SK-N-SH treated with all-trans-retinoic acid at 6 μM for 48 hours (cell line): ENCODE results near the gene MUC7.
"Not testable (repeated sequence)": the region's sequence is repeated elsewhere in the genome, so short reads cannot be mapped to it uniquely, and the experiment has no call there.

Experiments
- ARNTL ChIP-seq: fragments of 450-650 bp; formaldehyde crosslinking; IDR thresholded peaks from 2 replicates; pipeline ENCODE4 v1.5.0; 2020; ENCODE audit warnings: low read depth, mild to moderate bottlenecking, moderate library complexity, borderline replicate concordance
- OSR1 ChIP-seq: fragments of 250-450 bp; sonication (Bioruptor Pico); IDR thresholded peaks from 2 replicates; pipeline ENCODE4 v1.8.0; 2022; ENCODE audit warnings: moderate library complexity, mild to moderate bottlenecking, inconsistent platforms
- RARB ChIP-seq: fragments of 250-450 bp; sonication (Bioruptor Pico); IDR thresholded peaks from 2 replicates; pipeline ENCODE4 v1.8.0; 2021; ENCODE audit warnings: mild to moderate bottlenecking, moderate library complexity
- TSHZ2 ChIP-seq: fragments of 250-450 bp; sonication (Bioruptor Pico); IDR thresholded peaks from 2 replicates; pipeline ENCODE4 v1.5.0; 2020; ENCODE audit warnings: mild to moderate bottlenecking, moderate library complexity
- ZC3H10 ChIP-seq: fragments of 250-450 bp; sonication (Bioruptor Pico); IDR thresholded peaks from 2 replicates; pipeline ENCODE4 v1.5.1; 2021; ENCODE audit warnings: mild to moderate bottlenecking, moderate library complexity
- ZFP3 ChIP-seq: fragments of 250-450 bp; sonication (Bioruptor Pico); IDR thresholded peaks from 2 replicates; pipeline ENCODE4 v1.5.0; 2020; ENCODE audit warnings: mild to moderate bottlenecking, moderate library complexity

GRCh38 chr4:70501838-70502237 is 29.8 kb downstream of the MUC7 start:
- not testable (repeated sequence) for TF ChIP-seq ZFP3 (CRISPR knock-in tag); ARNTL (CRISPR knock-in tag); ZC3H10 (CRISPR knock-in tag); TSHZ2 (CRISPR knock-in tag); RARB; OSR1 (CRISPR knock-in tag)
